Spleen (tissue), 11 donors: ENCODE results near the gene ACBD6. TPM values are rescaled to one million over a fixed set of nuclear protein-coding genes. Genes with fewer than 3 reads are reported as not detected.

Experiments
- DNase-seq: peaks from one replicate; pipeline ENCODE4 v3.0.0-alpha.2; 2020
- H3K27ac ChIP-seq, 8 donors: fragments of 200-600 bp; sonication (generic) in 7 of 8; 1 replicate in 4 of 8; 2 replicates in 4 of 8; pipeline versions ENCODE4 v1.5.0 to v1.8.0; 2016 to 2021; ENCODE audit warnings: inconsistent platforms in 4 of 8, mild to moderate bottlenecking in 4 of 8, moderate library complexity in 1 of 8
- H3K27me3 ChIP-seq, 7 donors: fragments of 200-600 bp; sonication (generic) in 6 of 7; replicated peaks in 1 of 7; 1 replicate in 4 of 7; 2 replicates in 3 of 7; pipeline versions ENCODE4 v1.5.0 to v1.8.0; 2016 to 2021; ENCODE audit warnings: inconsistent platforms in 3 of 7, mild to moderate bottlenecking in 1 of 7
- H3K36me3 ChIP-seq, 6 donors: fragments of 200-600 bp; sonication (generic) in 5 of 6; 1 replicate in 4 of 6; 2 replicates in 2 of 6; pipeline versions ENCODE4 v1.5.0 to v1.8.0; 2016 to 2021; ENCODE audit warnings: inconsistent platforms in 2 of 6
- H3K4me1 ChIP-seq, 6 donors: fragments of 200-600 bp; sonication (generic) in 5 of 6; 1 replicate in 3 of 6; 2 replicates in 3 of 6; pipeline versions ENCODE4 v1.5.0 to v1.8.0; 2016 to 2021; ENCODE audit warnings: inconsistent platforms in 3 of 6
- H3K4me3 ChIP-seq, 8 donors: fragments of 200-600 bp; sonication (generic) in 7 of 8; 1 replicate in 4 of 8; 2 replicates in 4 of 8; pipeline versions ENCODE4 v1.5.0 to v1.8.0; 2016 to 2021; ENCODE audit warnings: inconsistent platforms in 4 of 8, mild to moderate bottlenecking in 4 of 8, moderate library complexity in 2 of 8
- H3K9me3 ChIP-seq, 8 donors: fragments of 200-600 bp; sonication (generic) in 7 of 8; 1 replicate in 4 of 8; 2 replicates in 4 of 8; pipeline versions ENCODE4 v1.5.0 to v1.8.0; 2016 to 2021; ENCODE audit warnings: inconsistent platforms in 4 of 8
- CTCF ChIP-seq, 11 experiments: fragments of 200-600 bp in 7 of 11; fragments of 450-650 bp in 4 of 11; sonication (generic) in 4 of 11; IDR thresholded peaks in 8 of 11; conservative IDR thresholded peaks in 3 of 11; 1 replicate in 7 of 11; 2 replicates in 4 of 11; pipeline versions ENCODE4 v1.4.0 to v1.8.0; 2016 to 2021; ENCODE audit warnings: antibody characterized with exemption in 11 of 11, inconsistent platforms in 4 of 11, mild to moderate bottlenecking in 1 of 11
- POLR2A ChIP-seq, 3 donors: fragments of 450-650 bp; IDR thresholded peaks; one replicate each; pipeline ENCODE4 v1.5.1; 2017; ENCODE audit warnings: antibody characterized with exemption in 3 of 3, mild to moderate bottlenecking in 1 of 3
- POLR2AphosphoS5 ChIP-seq, 3 donors: sonication (generic); formaldehyde crosslinking; IDR thresholded peaks; one replicate each; pipeline ENCODE4 v1.5.1; 2017; ENCODE audit warnings: antibody characterized with exemption in 3 of 3
- WGBS, 5 donors: extraction: QIAGEN DNeasy Blood & Tissue Kit in 3 of 5; methylation state at CpG; one replicate each; pipeline versions ENCODE4 v1.1.5 to v1.1.7; 2013 to 2018; 5-methylcytosine and 5-hydroxymethylcytosine counted together
- intact Hi-C: fragments of 100-400 bp; cut with DNase I; formaldehyde crosslinking; loops from one replicate; pipeline ENCODE4 v1.15.0; 2023; ENCODE audit warnings: low total_unique reads
- polyA plus RNA-seq, 3 donors: library from polyadenylated mRNA; stranded (reverse); fragments of 200-250 nt; gene quantifications; one replicate each; pipeline ENCODE4 v1.2.1, GENCODE V29; 2013
- total RNA-seq, 7 donors: library from RNA; depleted of rRNA in 3 of 7; stranded (reverse); fragments of >200 nt in 3 of 7; fragmentation: NEBNext Ultra II Directional in 4 of 7; extraction: Animal tissue kit (Norgen Biotek cat#: 25700) in 4 of 7; gene quantifications; one replicate each; pipeline versions ENCODE4 v1.1.0 to v1.2.1, GENCODE V29; 2016 to 2021
- donor health status: healthy with polysubstance abuse.
- donor health status: DM: no; HTN: no; CAD: no; lungs with moderate emphysema.
- donor health status: DM: no; HTN: no; CAD: no.
- donor health status: Bipolar disorder and iron deficiency.
- donor health status: healthy.
- donor health status: DM: no; HTN: no; CAD: no.
- donor health status: DM: yes; HTN: yes; CAD: no.

ACBD6 gene
- total and polyA plus RNA-seq, 10 donors, result 27.2 to 62.9 (median 38.3) TPM

GRCh38 chr1:180385144-180385543, 117.2 kb downstream of the ACBD6 start:
- H3K4me1 ChIP-seq, result no peaks in the 10 kb centered on the region
- DNase-seq, result no peak

GRCh38 chr1:180384286-180385005, 117.9 kb downstream of the ACBD6 start:
- intact Hi-C loops, result no loop called here

More at GRCh38 chr1:180385144-180385543, 117.2 kb downstream of the ACBD6 start:
- Histone ChIP-seq H3K4me3 (no peak overlapping the region), H3K9me3 (peaks cover 8 to 84% (median 68%) of the 10 kb centered on the region in 8 donors), H3K27ac (no peak overlapping the region), H3K27me3 (no peaks in the 10 kb centered on the region), H3K36me3 (peaks cover 0 to 38% (median 0%) of the 10 kb centered on the region in 6 donors)
- TF ChIP-seq POLR2AphosphoS5 (IDR thresholded peaks at IDR 0.05) (no peak), CTCF (IDR thresholded peaks at IDR 0.05 in 8 of 11, conservative IDR thresholded peaks at IDR 0.05 in 3 of 11) (no peak), POLR2A (IDR thresholded peaks at IDR 0.05) (no peak)
- intact Hi-C loops, result no loop called here

GRCh38 chr1:180382326-180383115, 119.9 kb downstream of the ACBD6 start:
- TF ChIP-seq POLR2A (IDR thresholded peaks at IDR 0.05) (no peak), CTCF (IDR thresholded peaks at IDR 0.05 in 8 of 11, conservative IDR thresholded peaks at IDR 0.05 in 3 of 11) (no peak), POLR2AphosphoS5 (IDR thresholded peaks at IDR 0.05) (no peak)
- Histone ChIP-seq H3K36me3 (peaks cover 0 to 42% (median 0%) of the 10 kb centered on the region in 6 donors), H3K27me3 (no peaks in the 10 kb centered on the region), H3K4me3 (no peak overlapping the region), H3K9me3 (peaks cover 8 to 98% (median 85%) of the 10 kb centered on the region in 8 donors), H3K4me1 (no peaks in the 10 kb centered on the region), H3K27ac (no peak overlapping the region)
- intact Hi-C loops, result no loop called here
- 90 to 98% (median 92%) methylated on average over 5 of the region's 5 CpGs for WGBS, 5 donors
- no peak for DNase-seq

More at GRCh38 chr1:180384286-180385005, 117.9 kb downstream of the ACBD6 start:
- no peak for DNase-seq
- no peak for TF ChIP-seq CTCF (IDR thresholded peaks at IDR 0.05 in 8 of 11, conservative IDR thresholded peaks at IDR 0.05 in 3 of 11)
- TF ChIP-seq POLR2AphosphoS5 (IDR thresholded peaks at IDR 0.05), result no peak
- no peak for TF ChIP-seq POLR2A (IDR thresholded peaks at IDR 0.05)
- H3K9me3 ChIP-seq, result peaks cover 8 to 91% (median 75%) of the 10 kb centered on the region in 8 donors
- no peak overlapping the region for H3K4me3 ChIP-seq
- WGBS, 5 donors, result 89 to 96% (median 95%) methylated on average over 3 of the region's 3 CpGs
- no peaks in the 10 kb centered on the region for H3K27me3 ChIP-seq
- H3K4me1 ChIP-seq, result no peaks in the 10 kb centered on the region
- H3K36me3 ChIP-seq, result peaks cover 0 to 42% (median 0%) of the 10 kb centered on the region in 6 donors
- no peak overlapping the region for H3K27ac ChIP-seq

GRCh38 chr1:180381184-180381580, 121.2 kb downstream of the ACBD6 start:
- Histone ChIP-seq H3K36me3 (peaks cover 0 to 32% (median 0%) of the 10 kb centered on the region in 6 donors), H3K4me3 (no peak overlapping the region), H3K27ac (no peak overlapping the region), H3K9me3 (peaks cover 8 to 98% (median 85%) of the 10 kb centered on the region in 8 donors), H3K27me3 (no peaks in the 10 kb centered on the region), H3K4me1 (no peaks in the 10 kb centered on the region)
- no peak for TF ChIP-seq POLR2A (IDR thresholded peaks at IDR 0.05)
- TF ChIP-seq CTCF (IDR thresholded peaks at IDR 0.05 in 8 of 11, conservative IDR thresholded peaks at IDR 0.05 in 3 of 11), result no peak
- TF ChIP-seq POLR2AphosphoS5 (IDR thresholded peaks at IDR 0.05), result no peak
- 92 to 97% (median 95%) methylated on average over 4 of the region's 4 CpGs for whole genome bisulfite sequencing, 5 donors
- intact Hi-C loops, result no loop called here
- DNase-seq, result no peak
